Mesothelial cell of epicardium (in vitro differentiated cells): Measurements from ENCODE around the gene ZNF143. TPM values are rescaled to one million over a fixed set of nuclear protein-coding genes. Genes with fewer than 3 reads are reported as not detected.
"Not testable (repeated sequence)": the region's sequence is repeated elsewhere in the genome, so short reads cannot be mapped to it uniquely, and the experiment has no call there.

Experiments used
- DNase-seq, 2 experiments: peaks; one replicate each; pipeline ENCODE4 v3.0.0; 2021; ENCODE audit warnings: low spot score in 2 of 2; ENCODE audit not compliant: unreplicated experiment in 2 of 2
- H3K27ac Mint-ChIP-seq: 2 replicates; pipeline ENCODE4 v1.8.0; 2021; ENCODE audit warnings: mixed read lengths
- H3K27me3 Mint-ChIP-seq: 2 replicates; pipeline ENCODE4 v1.8.0; 2021; ENCODE audit warnings: low read depth, mixed read lengths
- H3K36me3 Mint-ChIP-seq: 2 replicates; pipeline ENCODE4 v1.8.0; 2021; ENCODE audit warnings: mixed read lengths
- H3K4me1 Mint-ChIP-seq: 2 replicates; pipeline ENCODE4 v1.8.0; 2021; ENCODE audit warnings: mixed read lengths
- H3K4me3 Mint-ChIP-seq: 2 replicates; pipeline ENCODE4 v1.8.0; 2021; ENCODE audit warnings: mild to moderate bottlenecking, moderate library complexity, mixed read lengths
- H3K9me3 Mint-ChIP-seq: 2 replicates; pipeline ENCODE4 v1.8.0; 2021; ENCODE audit warnings: mixed read lengths
- total RNA-seq: library from RNA; stranded (reverse); gene quantifications from 3 replicates; pipeline ENCODE4 v1.2.1, GENCODE V29; 2021
- TF ChIP-seq, protein P1 (sequence below): fragments of 200-600 bp; sonication (generic); IDR thresholded peaks from one replicate; pipeline ENCODE4 v1.5.0; 2021; ENCODE audit warnings: antibody characterized with exemption; ENCODE audit not compliant: unreplicated experiment

ZNF143 gene
- total RNA-seq, 1 donor from 2014 or later = 29.1 TPM

DNA sequence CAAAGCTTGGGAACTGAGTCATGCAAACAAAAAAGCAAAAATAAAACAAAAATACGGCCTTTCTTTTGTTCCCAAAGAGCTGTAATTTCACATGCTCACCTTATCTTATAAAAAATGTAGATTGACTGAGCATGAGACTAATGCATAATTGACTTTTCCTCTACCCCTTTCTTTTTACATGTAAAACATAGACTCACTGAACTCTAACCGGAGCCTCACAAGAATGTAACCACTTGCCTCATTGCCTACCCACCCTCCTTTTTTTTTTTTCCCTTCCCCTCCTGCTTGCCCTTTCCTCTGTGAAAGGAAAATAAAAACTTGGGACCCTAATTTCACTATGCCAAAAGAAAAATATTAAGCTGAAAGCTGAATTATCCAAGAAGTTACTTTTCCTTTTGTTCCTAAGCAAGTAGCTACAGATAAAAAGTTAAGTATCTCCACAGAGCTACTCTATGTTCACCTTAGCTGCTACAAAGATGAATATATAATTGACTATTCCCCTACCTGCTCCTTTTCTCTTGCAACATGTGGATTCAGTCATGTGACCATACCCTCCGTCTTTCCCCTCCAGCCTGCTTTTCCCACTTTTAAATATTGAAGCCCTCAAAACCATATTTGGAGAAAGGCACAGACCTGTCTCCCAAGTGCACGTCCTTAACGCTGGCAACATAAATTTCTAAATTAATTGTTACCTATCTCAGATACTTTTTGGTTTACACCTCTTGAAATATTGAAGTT lies 73.1 kb downstream of the ZNF143 start:
- no peak for DNase-seq
- no peaks in the 10 kb centered on the region for H3K9me3 Mint-ChIP-seq
- peaks cover 42% of the 10 kb centered on the region for H3K4me1 Mint-ChIP-seq
- no peak overlapping the region for H3K4me3 Mint-ChIP-seq
- H3K36me3 Mint-ChIP-seq = no peaks in the 10 kb centered on the region
- TF ChIP-seq, protein P1, sequence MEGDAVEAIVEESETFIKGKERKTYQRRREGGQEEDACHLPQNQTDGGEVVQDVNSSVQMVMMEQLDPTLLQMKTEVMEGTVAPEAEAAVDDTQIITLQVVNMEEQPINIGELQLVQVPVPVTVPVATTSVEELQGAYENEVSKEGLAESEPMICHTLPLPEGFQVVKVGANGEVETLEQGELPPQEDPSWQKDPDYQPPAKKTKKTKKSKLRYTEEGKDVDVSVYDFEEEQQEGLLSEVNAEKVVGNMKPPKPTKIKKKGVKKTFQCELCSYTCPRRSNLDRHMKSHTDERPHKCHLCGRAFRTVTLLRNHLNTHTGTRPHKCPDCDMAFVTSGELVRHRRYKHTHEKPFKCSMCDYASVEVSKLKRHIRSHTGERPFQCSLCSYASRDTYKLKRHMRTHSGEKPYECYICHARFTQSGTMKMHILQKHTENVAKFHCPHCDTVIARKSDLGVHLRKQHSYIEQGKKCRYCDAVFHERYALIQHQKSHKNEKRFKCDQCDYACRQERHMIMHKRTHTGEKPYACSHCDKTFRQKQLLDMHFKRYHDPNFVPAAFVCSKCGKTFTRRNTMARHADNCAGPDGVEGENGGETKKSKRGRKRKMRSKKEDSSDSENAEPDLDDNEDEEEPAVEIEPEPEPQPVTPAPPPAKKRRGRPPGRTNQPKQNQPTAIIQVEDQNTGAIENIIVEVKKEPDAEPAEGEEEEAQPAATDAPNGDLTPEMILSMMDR = no peak
- peak overlapping the region; percentile 65 for H3K27ac Mint-ChIP-seq
- no peaks in the 10 kb centered on the region for H3K27me3 Mint-ChIP-seq

DNA sequence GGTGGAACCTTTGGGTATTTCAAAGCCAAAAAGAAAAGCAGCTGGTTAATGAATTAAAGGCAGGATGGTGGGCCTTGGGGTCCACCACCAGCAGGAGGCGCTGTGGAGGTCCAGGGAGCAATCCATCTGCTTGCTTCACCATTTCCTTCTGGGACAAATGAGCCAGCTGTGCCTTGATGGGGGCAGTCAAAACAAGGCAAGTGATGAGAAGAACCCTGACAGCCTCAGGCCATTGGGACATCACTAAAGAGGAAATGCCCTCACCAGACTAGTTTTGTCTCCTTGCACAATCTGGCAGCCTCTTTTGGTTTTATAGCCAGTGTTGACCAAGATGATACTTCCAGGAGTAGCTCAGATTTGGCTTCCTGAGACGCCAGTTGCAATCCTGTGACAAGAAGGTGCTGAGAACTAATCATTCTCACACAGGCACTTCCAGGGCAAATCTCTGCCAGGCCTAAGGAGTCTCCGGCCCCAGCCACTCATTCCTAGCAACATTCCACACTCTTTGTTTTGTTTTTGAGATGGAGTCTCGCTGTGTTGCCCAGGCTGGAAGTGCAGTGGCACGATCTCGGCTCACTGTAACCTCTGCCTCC lies 74.5 kb downstream of the ZNF143 start:
- Mint-ChIP-seq H3K27ac (no peak overlapping the region), H3K4me1 (peaks cover 29% of the 10 kb centered on the region), H3K9me3 (no peaks in the 10 kb centered on the region), H3K27me3 (no peaks in the 10 kb centered on the region), H3K4me3 (no peak overlapping the region), H3K36me3 (no peaks in the 10 kb centered on the region)
- peak; percentile 30 to 69 for DNase-seq
- TF ChIP-seq, protein P1 = peak; percentile 58

DNA sequence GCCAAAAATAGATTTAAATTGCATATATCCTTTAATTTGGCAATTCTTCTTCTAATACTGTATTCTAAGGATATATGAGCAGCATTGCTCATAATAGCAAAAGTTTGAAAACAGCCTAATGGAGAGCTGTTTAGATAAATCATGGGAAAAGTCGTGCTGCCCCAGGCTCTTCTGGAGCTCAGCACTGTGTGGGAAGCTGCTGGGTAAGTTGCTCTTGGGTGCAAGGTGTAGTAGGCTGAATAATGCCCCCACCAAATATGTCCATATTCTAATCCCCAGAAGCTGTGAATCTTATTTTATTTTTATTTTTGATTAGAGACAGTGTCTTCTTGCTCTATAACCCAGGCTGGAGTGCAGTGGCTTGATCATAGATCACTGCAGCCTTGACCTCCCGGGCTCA lies 77.7 kb downstream of the ZNF143 start:
- no peaks in the 10 kb centered on the region for H3K27me3 Mint-ChIP-seq
- no peak for DNase-seq
- H3K4me1 Mint-ChIP-seq = peaks cover 11% of the 10 kb centered on the region
- H3K27ac Mint-ChIP-seq = no peak overlapping the region
- TF ChIP-seq, protein P1 = no peak
- H3K36me3 Mint-ChIP-seq = no peaks in the 10 kb centered on the region
- H3K9me3 Mint-ChIP-seq = no peaks in the 10 kb centered on the region
- no peak overlapping the region for H3K4me3 Mint-ChIP-seq

DNA sequence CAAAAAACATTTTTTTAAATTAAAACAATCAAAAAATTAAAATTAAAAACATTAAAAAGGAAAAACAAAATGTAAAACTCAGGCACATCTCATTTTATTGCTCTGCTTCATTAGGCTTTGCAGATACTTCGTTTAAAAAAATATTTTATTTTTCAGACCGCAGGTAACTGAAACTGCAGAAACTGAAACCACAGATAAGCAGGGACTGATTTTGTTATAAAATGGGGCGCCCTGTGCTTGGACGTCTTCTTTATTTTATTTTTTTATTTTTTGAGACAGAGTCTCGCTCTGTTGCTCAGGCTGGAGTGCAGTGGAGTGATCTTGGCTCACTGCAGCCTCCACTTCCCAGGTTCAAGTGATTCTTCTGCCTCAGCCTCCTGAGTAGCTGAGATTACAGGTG lies 88.4 kb downstream of the ZNF143 start:
- not testable (repeated sequence) for H3K27ac Mint-ChIP-seq, H3K27me3 Mint-ChIP-seq, H3K4me1 Mint-ChIP-seq, DNase-seq, H3K4me3 Mint-ChIP-seq
- Mint-ChIP-seq H3K36me3 (peaks cover 12% of the 10 kb centered on the region), H3K9me3 (peaks cover 17% of the 10 kb centered on the region)

DNA sequence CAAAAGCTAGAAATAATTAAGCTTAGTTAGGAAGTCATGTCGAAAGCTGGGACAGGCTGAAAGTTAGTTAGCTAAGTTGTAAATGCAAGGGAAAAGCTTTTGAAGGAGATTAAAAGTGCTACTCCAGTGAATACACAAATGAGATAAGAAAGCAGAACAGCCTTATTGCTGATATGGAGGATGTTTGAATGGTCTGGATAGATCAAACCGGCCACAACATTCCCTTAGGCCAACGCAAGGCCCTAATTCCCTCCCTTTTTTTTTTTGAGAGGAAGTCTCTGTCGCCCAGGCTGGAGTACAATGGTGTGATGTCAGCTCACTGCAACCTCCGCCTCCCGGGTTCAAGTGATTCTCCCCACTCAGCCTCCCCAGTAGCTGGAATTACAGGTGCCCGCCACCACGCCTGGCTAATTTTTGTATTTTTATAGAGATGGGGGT lies 89.4 kb downstream of the ZNF143 start:
- H3K4me1 Mint-ChIP-seq = peaks cover 9% of the 10 kb centered on the region
- no peak overlapping the region for H3K4me3 Mint-ChIP-seq
- no peaks in the 10 kb centered on the region for H3K27me3 Mint-ChIP-seq
- peaks cover 11% of the 10 kb centered on the region for H3K9me3 Mint-ChIP-seq
- DNase-seq = no peak
- TF ChIP-seq, protein P1 = no peak
- H3K36me3 Mint-ChIP-seq = peaks cover 8% of the 10 kb centered on the region
- H3K27ac Mint-ChIP-seq = peak overlapping the region; percentile 41

DNA sequence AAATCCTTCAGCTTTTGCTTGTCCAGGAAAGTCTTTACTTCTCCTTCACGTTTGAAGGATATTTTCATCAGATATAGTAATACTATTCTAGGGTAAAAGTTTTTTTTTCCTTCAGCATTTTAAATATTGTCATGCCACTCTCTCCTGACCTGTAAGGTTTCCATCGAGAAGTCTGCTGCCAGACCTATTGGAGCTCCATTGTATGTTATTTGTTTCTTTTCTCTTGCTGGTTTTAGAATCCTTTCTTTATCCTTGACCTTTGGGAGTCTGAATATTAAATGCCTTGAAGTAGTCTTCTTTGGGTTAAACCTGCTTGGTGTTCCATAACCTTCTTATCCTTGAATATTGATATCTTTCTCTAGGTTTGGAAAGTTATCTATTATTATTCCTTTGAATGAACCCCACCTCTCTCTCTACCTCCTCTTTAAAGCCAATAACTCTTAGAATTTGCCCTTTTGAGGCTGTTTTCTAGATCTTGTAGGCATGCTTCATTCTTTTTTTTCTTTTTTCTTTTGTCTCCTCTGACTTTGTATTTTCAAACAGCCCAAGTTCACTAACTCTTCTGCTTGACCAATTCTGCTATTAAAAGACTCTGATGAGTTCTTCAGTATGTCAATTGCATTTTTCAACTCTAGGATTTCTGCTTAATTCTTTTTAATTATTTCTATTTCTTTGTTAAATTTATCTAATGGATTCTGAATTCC lies 100.6 kb downstream of the ZNF143 start:
- DNase-seq = no peak
- Mint-ChIP-seq H3K9me3 (peaks cover 31% of the 10 kb centered on the region), H3K4me1 (peaks cover 11% of the 10 kb centered on the region), H3K27ac (no peak overlapping the region), H3K27me3 (no peaks in the 10 kb centered on the region), H3K36me3 (peaks cover 19% of the 10 kb centered on the region), H3K4me3 (no peak overlapping the region)
- TF ChIP-seq, protein P1 = no peak
